GM23248 (cell line): Measurements from ENCODE around the gene LRRC49. TPM values are rescaled to one million over a fixed set of nuclear protein-coding genes. Genes with fewer than 3 reads are reported as not detected.
A peak's percentile ranks its signal among the peaks of the same experiment; 100 is the strongest.

Experiments used
- DNase-seq: peaks from one replicate; pipeline ENCODE4 v3.0.0-alpha.2; 2015
- H2AFZ ChIP-seq: fragments of 200-600 bp; sonication (generic); 2 replicates; pipeline ENCODE4 v1.6.1; 2016; ENCODE audit warnings: antibody characterized with exemption
- H3F3A ChIP-seq: fragments of 200-600 bp; sonication (generic); 2 replicates; pipeline ENCODE4 v1.6.1; 2016; ENCODE audit warnings: mild to moderate bottlenecking, antibody characterized with exemption, mixed run types; ENCODE audit not compliant: insufficient read depth
- H3K27ac ChIP-seq: fragments of 200-600 bp; sonication (generic); 2 replicates; pipeline ENCODE4 v1.5.1; 2016; ENCODE audit warnings: mild to moderate bottlenecking
- H3K27me3 ChIP-seq: fragments of 200-600 bp; sonication (generic); replicated peaks from 2 replicates; pipeline ENCODE4 v1.6.1; 2016; ENCODE audit warnings: mild to moderate bottlenecking; ENCODE audit not compliant: insufficient read depth
- H3K36me3 ChIP-seq: fragments of 200-600 bp; sonication (generic); 2 replicates; pipeline ENCODE4 v1.6.1; 2016; ENCODE audit warnings: low read depth, mild to moderate bottlenecking
- H3K4me1 ChIP-seq: fragments of 200-600 bp; sonication (generic); 2 replicates; pipeline ENCODE4 v1.6.1; 2016; ENCODE audit warnings: mild to moderate bottlenecking; ENCODE audit not compliant: insufficient read depth
- H3K4me2 ChIP-seq: fragments of 200-600 bp; sonication (generic); one replicate; pipeline ENCODE4 v1.6.1; 2016; ENCODE audit warnings: mild to moderate bottlenecking; ENCODE audit not compliant: unreplicated experiment
- H3K4me3 ChIP-seq: fragments of 200-600 bp; sonication (generic); 2 replicates; pipeline ENCODE4 v1.5.1; 2016; ENCODE audit warnings: mild to moderate bottlenecking
- H3K79me2 ChIP-seq: fragments of 200-600 bp; sonication (generic); 2 replicates; pipeline ENCODE4 v1.6.1; 2016; ENCODE audit warnings: mild to moderate bottlenecking; ENCODE audit not compliant: insufficient read depth
- H3K9ac ChIP-seq: fragments of 200-600 bp; sonication (generic); 2 replicates; pipeline ENCODE4 v1.6.1; 2016; ENCODE audit warnings: mild to moderate bottlenecking
- H3K9me2 ChIP-seq: fragments of 200-600 bp; sonication (generic); 2 replicates; pipeline ENCODE4 v1.6.1; 2016; ENCODE audit warnings: mixed run types, mild to moderate bottlenecking, moderate library complexity; ENCODE audit not compliant: insufficient read depth
- H3K9me3 ChIP-seq: fragments of 200-600 bp; sonication (generic); one replicate; pipeline ENCODE4 v1.6.1; 2017; ENCODE audit warnings: low read depth
- H4K20me1 ChIP-seq: fragments of 200-600 bp; sonication (generic); 2 replicates; pipeline ENCODE4 v1.6.0; 2016; ENCODE audit not compliant: insufficient read depth
- EZH2 ChIP-seq: fragments of 200-600 bp; sonication (generic); IDR thresholded peaks from 2 replicates; pipeline ENCODE4 v1.6.1; 2018; ENCODE audit warnings: antibody characterized with exemption, mild to moderate bottlenecking; ENCODE audit not compliant: insufficient read depth, poor library complexity, severe bottlenecking
- EZH2phosphoT487 ChIP-seq: fragments of 200-600 bp; sonication (generic); IDR thresholded peaks from 2 replicates; pipeline ENCODE4 v1.6.1; 2018; ENCODE audit warnings: antibody characterized with exemption, moderate library complexity, mild to moderate bottlenecking, low read depth; ENCODE audit not compliant: insufficient read depth
- whole genome bisulfite sequencing, 2 experiments: methylation state at CpG; one replicate each; pipeline ENCODE4 v1.1.6; 2015 to 2017; ENCODE audit warnings: low lambda C conversion rate in 2 of 2, low coverage in 1 of 2; ENCODE audit errors: missing lambda C conversion rate in 2 of 2; 5-methylcytosine and 5-hydroxymethylcytosine counted together
- in situ Hi-C: fragments of 300-500 bp; cut with MboI; formaldehyde crosslinking; loops from 2 replicates; pipeline ENCODE4 v1.15.0; 2020
- polyA plus RNA-seq: library from polyadenylated mRNA; unstranded; fragments of >200 nt; fragmentation: Nextera tagmentation; extraction: Ambion mirVana; gene quantifications from 2 replicates; pipeline ENCODE4 v1.2.1, GENCODE V29; 2016
- total RNA-seq: library from RNA; depleted of rRNA; stranded (reverse); fragments of >200 nt; shearing (Covaris generic); gene quantifications from 2 replicates; pipeline ENCODE4 v1.2.3, GENCODE V29; 2014

LRRC49 gene
- total and polyA plus RNA-seq, 2 experiments from 2014 or later, result 7.6 to 10.3 TPM

DNA sequence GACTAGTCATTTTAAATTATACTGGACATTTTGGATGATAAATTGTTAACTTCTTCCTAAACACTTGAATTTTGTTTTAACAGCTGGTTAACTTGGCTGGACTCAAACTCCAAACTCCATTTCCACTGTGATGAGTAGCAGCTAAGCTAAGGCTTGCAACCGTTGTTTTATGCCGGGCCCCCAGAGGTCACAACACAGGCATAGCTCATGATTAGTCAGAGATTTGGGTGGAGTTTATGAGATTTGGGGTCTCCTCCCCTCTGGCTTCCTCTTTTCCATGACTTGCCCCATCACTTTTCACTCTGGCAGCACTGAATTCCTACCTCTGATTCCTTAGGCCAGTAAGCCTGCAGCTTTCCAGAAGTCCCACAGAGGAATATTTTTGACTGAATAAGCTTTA lies 13.2 kb upstream of the LRRC49 start:
- Histone ChIP-seq H3K9me2 (no peaks in the 10 kb centered on the region), H3K9ac (no peak overlapping the region), H3K9me3 (no peaks in the 10 kb centered on the region), H3K4me2 (peak overlapping the region; percentile 24), H3K27ac (peak overlapping the region; percentile 47), H3K36me3 (no peaks in the 10 kb centered on the region), H3K27me3 (no peaks in the 10 kb centered on the region), H2AFZ (peak overlapping the region; percentile 20; the same call in 1 of the 2 replicates), H3K4me1 (peaks cover 16% of the 10 kb centered on the region), H3K79me2 (no peaks in the 10 kb centered on the region), H3K4me3 (no peak overlapping the region), H3F3A (peaks cover 21% of the 10 kb centered on the region), H4K20me1 (no peaks in the 10 kb centered on the region)
- WGBS, 2 experiments, result 40 to 43% methylated on average over 2 of the region's 2 CpGs
- TF ChIP-seq EZH2, result no peak
- no peak for TF ChIP-seq EZH2phosphoT487
- peak; percentile 70 for DNase-seq
- in situ Hi-C loops, result no loop called here

GRCh38 chr15:70880781-70881180 lies 11.8 kb upstream of the LRRC49 start:
- Histone ChIP-seq H3K79me2 (no peaks in the 10 kb centered on the region), H3K4me1 (peaks cover 12% of the 10 kb centered on the region), H4K20me1 (no peaks in the 10 kb centered on the region), H3K4me2 (no peak overlapping the region), H3F3A (peaks cover 16% of the 10 kb centered on the region), H3K9me3 (no peaks in the 10 kb centered on the region), H3K9ac (no peak overlapping the region), H3K9me2 (no peaks in the 10 kb centered on the region), H3K4me3 (no peak overlapping the region), H2AFZ (no peak overlapping the region), H3K27me3 (no peaks in the 10 kb centered on the region), H3K36me3 (no peaks in the 10 kb centered on the region), H3K27ac (no peak overlapping the region)
- in situ Hi-C loops, result no loop called here
- peak; percentile 6 for DNase-seq
- 90 to 100% methylated on average over 2 of the region's 2 CpGs for WGBS, 2 experiments
- TF ChIP-seq EZH2phosphoT487, result no peak
- TF ChIP-seq EZH2, result no peak

- Histone ChIP-seq H3K79me2 (no peaks in the 10 kb centered on the region), H2AFZ (no peak overlapping the region), H4K20me1 (no peaks in the 10 kb centered on the region), H3K36me3 (no peaks in the 10 kb centered on the region), H3K27ac (no peak overlapping the region), H3K4me1 (peaks cover 12% of the 10 kb centered on the region), H3K9ac (no peak overlapping the region), H3K4me3 (no peak overlapping the region), H3K27me3 (no peaks in the 10 kb centered on the region), H3F3A (peaks cover 16% of the 10 kb centered on the region), H3K9me3 (no peaks in the 10 kb centered on the region), H3K4me2 (no peak overlapping the region), H3K9me2 (no peaks in the 10 kb centered on the region)
- WGBS, 2 experiments, result 85 to 88% methylated on average over 2 of the region's 2 CpGs
- TF ChIP-seq EZH2phosphoT487, result no peak
- no peak for TF ChIP-seq EZH2
- in situ Hi-C loops, result no loop called here
- DNase-seq, result peak; percentile 5
Measured at GRCh38 chr15:70882361-70882760, 10.3 kb upstream of the LRRC49 start.

DNA sequence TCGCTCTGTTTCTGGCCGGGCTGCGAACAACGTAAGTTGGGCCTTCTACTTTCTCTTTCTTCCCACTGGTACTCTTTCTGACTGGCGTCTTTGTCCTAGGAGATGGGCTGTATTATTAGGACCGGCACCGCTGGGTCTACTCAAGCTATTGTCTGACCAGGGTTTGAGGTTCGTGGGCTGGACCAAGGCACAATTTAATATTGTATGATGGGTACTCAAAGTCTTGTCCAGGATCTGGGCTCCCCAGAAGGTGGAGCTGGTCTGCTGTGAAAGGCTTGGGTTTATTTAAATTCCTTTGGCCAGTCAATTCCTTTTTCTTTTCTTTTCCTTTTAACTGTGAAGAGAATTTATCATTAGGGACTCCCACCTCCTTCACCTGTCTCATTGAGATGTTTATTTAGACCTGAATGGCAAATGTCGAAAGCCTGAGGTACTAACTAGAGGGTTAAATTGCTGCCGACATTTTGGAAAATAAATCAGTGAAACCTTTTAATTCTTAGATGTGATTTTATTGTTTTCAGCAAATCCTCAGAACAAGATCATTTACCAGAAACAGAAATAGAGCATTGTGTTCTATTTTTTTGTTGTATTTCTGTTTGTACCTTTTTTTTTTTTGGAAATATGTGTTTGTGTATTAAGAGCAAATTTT lies 410 bp downstream of the LRRC49 start:
- H3K27ac ChIP-seq, result peak overlapping the region; percentile 83
- H4K20me1 ChIP-seq, result no peaks in the 10 kb centered on the region
- peak overlapping the region; percentile 84 for H3K9ac ChIP-seq
- H3K79me2 ChIP-seq, result peaks cover 43% of the 10 kb centered on the region
- TF ChIP-seq EZH2phosphoT487, result no peak
- TF ChIP-seq EZH2, result no peak
- 1% methylated on average over 10 of the region's 10 CpGs for WGBS, 2 experiments
- peaks cover 14% of the 10 kb centered on the region for H3F3A ChIP-seq
- H3K9me2 ChIP-seq, result no peaks in the 10 kb centered on the region
- H3K27me3 ChIP-seq, result no peaks in the 10 kb centered on the region
- H3K36me3 ChIP-seq, result peaks cover 6% of the 10 kb centered on the region; the same call in 1 of the 2 replicates
- in situ Hi-C loops, result no loop called here
- H2AFZ ChIP-seq, result peak overlapping the region; percentile 97
- peaks cover 17% of the 10 kb centered on the region for H3K4me1 ChIP-seq
- H3K4me3 ChIP-seq, result peak overlapping the region; percentile 92
- peak overlapping the region; percentile 85 for H3K4me2 ChIP-seq
- DNase-seq, result peak; percentile 86
- no peaks in the 10 kb centered on the region for H3K9me3 ChIP-seq
